Measurements from ENCODE around the gene TMEM245.

GRCh38 chr9:109113254-109113653, 6.5 kb downstream of the TMEM245 start:
- TF ChIP-seq, protein P1, sequence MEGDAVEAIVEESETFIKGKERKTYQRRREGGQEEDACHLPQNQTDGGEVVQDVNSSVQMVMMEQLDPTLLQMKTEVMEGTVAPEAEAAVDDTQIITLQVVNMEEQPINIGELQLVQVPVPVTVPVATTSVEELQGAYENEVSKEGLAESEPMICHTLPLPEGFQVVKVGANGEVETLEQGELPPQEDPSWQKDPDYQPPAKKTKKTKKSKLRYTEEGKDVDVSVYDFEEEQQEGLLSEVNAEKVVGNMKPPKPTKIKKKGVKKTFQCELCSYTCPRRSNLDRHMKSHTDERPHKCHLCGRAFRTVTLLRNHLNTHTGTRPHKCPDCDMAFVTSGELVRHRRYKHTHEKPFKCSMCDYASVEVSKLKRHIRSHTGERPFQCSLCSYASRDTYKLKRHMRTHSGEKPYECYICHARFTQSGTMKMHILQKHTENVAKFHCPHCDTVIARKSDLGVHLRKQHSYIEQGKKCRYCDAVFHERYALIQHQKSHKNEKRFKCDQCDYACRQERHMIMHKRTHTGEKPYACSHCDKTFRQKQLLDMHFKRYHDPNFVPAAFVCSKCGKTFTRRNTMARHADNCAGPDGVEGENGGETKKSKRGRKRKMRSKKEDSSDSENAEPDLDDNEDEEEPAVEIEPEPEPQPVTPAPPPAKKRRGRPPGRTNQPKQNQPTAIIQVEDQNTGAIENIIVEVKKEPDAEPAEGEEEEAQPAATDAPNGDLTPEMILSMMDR (conservative IDR thresholded peaks at IDR 0.05; ENCODE audit: low read length): no peak
- no peak for TF ChIP-seq EZH2phosphoT487 (IDR thresholded peaks at IDR 0.05; ENCODE audit: borderline replicate concordance, low read depth, low read length)

All from OCI-LY7 (cell line).